ENCODE data around the gene SLC4A1AP. TPM values are rescaled to one million over a fixed set of nuclear protein-coding genes. Genes with fewer than 3 reads are reported as not detected.

The SLC4A1AP gene
- total and polyA plus RNA-seq, 2 of the 13 experiments (the other 11 are each of a cell fraction or from before 2014, with no cell fraction given) = 15.3 to 44.6 TPM

GRCh38 chr2:27663285-27664153 is at the start of gene SLC4A1AP, which contains the start of gene SUPT7L (continued):
- TF ChIP-seq PREB (CRISPR knock-in tag; IDR thresholded peaks at IDR 0.05) (peak; percentile 97; the same call in 1 of the 2 replicates), BORCS8-MEF2B (CRISPR knock-in tag; IDR thresholded peaks at IDR 0.05) (peak; percentile 96), BATF2 (CRISPR knock-in tag; IDR thresholded peaks at IDR 0.05) (no peak), ZNF614 (CRISPR knock-in tag; IDR thresholded peaks at IDR 0.05; ENCODE audit: borderline replicate concordance) (peak; percentile 95; the same call in 1 of the 2 replicates), ARNTL (CRISPR knock-in tag; IDR thresholded peaks at IDR 0.05) (peak; percentile 36; the same call in 1 of the 2 replicates), ZSCAN31 (CRISPR knock-in tag; IDR thresholded peaks at IDR 0.05; ENCODE audit: low read depth) (peak; percentile 88), ZNF256 (CRISPR knock-in tag; conservative IDR thresholded peaks at IDR 0.05) (peak; percentile 37; the same call in 1 of the 2 replicates), POLR2G (IDR thresholded peaks at IDR 0.05; ENCODE audit: low read depth, low read length) (peak; percentile 93), HOXD1 (CRISPR knock-in tag; IDR thresholded peaks at IDR 0.05) (peak; percentile 90; the same call in 1 of the 2 replicates), SRSF4 (IDR thresholded peaks at IDR 0.05; ENCODE audit: low read depth, low read length, poor library complexity, severe bottlenecking) (no peak), ONECUT2 (CRISPR knock-in tag; IDR thresholded peaks at IDR 0.05) (peak; percentile 48; the same call in 1 of the 2 replicates), ZNF891 (CRISPR knock-in tag; IDR thresholded peaks at IDR 0.05) (peak; percentile 68), MIXL1 (CRISPR knock-in tag; IDR thresholded peaks at IDR 0.05) (peak; percentile 92), NCOA2 (CRISPR knock-in tag; IDR thresholded peaks at IDR 0.05) (peak; percentile 72), ATRX (CRISPR knock-in tag; IDR thresholded peaks at IDR 0.05; ENCODE audit: borderline replicate concordance) (no peak), MEIS1 (CRISPR knock-in tag; IDR thresholded peaks at IDR 0.05; ENCODE audit: borderline replicate concordance) (0 out of 2 replicates have a peak, but pooled peaks have one; percentile 68), ZSCAN30 (CRISPR knock-in tag; IDR thresholded peaks at IDR 0.05) (peak; percentile 44; the same call in 1 of the 2 replicates), TARDBP (CRISPR knock-in tag; IDR thresholded peaks at IDR 0.05) (peak; percentile 95), ZNF562 (CRISPR knock-in tag; IDR thresholded peaks at IDR 0.05; ENCODE audit: borderline replicate concordance) (no peak), ELF3 (CRISPR knock-in tag; IDR thresholded peaks at IDR 0.05) (peak; percentile 79), HMGA1 (CRISPR knock-in tag; conservative IDR thresholded peaks at IDR 0.05) (no peak), EZH2 (conservative IDR thresholded peaks at IDR 0.05; ENCODE audit: low read depth, low read length) (no peak), FOXK2 (IDR thresholded peaks at IDR 0.05) (peak; percentile 90), RARG (CRISPR knock-in tag; IDR thresholded peaks at IDR 0.05; ENCODE audit: low read depth) (no peak), ZNF484 (CRISPR knock-in tag; IDR thresholded peaks at IDR 0.05; ENCODE audit: borderline replicate concordance, low read depth) (no peak), ZNF720 (CRISPR knock-in tag; IDR thresholded peaks at IDR 0.05) (no peak; the same call in 1 of the 2 replicates), ZNF235 (CRISPR knock-in tag; IDR thresholded peaks at IDR 0.05; ENCODE audit: borderline replicate concordance) (no peak), KDM5B (CRISPR knock-in tag; IDR thresholded peaks at IDR 0.05; ENCODE audit: borderline replicate concordance) (peak; percentile 78; the same call in 1 of the 2 replicates), TCF7 (IDR thresholded peaks at IDR 0.05; ENCODE audit: low read depth) (no peak), HNRNPL (IDR thresholded peaks at IDR 0.05; ENCODE audit: low read depth, low read length) (0 out of 2 replicates have a peak, but pooled peaks have one; percentile 21), ZNF703 (CRISPR knock-in tag; IDR thresholded peaks at IDR 0.05; ENCODE audit: borderline replicate concordance) (no peak), KAT7 (CRISPR knock-in tag; IDR thresholded peaks at IDR 0.05; ENCODE audit: borderline replicate concordance) (peak; percentile 100)

Measured in HepG2 (cell line).